ENCODE data around the gene UVRAG.
"Not testable (repeated sequence)": the region's sequence is repeated elsewhere in the genome, so short reads cannot be mapped to it uniquely, and the experiment has no call there.

The UVRAG gene

DNA sequence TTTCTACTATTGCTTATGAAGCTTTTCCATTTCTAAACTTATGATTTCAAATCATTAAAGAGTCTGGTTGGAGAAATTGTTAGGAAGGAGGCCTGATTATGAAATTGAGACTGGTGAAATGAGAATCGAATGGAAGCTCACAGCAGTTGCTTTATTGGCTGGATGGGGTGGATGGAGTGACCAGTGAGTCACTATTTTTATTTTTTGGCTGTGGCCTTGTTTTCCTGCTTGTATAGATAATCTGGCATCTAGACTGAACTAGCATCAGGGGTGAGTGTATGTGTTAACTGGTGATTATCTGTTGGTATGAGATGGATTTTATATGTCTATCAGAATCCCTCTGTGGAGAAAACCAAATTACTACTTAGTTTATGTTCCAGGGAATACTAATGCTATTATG lies 36.2 kb downstream of the UVRAG start:
- no peak overlapping the region for H3K18ac ChIP-seq (ENCODE audit: low read depth in 1 of 2, low read length in 2 of 2)
- no peak overlapping the region for H3K23ac ChIP-seq (ENCODE audit: low read length in 2 of 2)
- H2AK5ac ChIP-seq (ENCODE audit: low read length, severe bottlenecking), result no peak overlapping the region
- H4K8ac ChIP-seq (ENCODE audit: low read length), result no peak overlapping the region
- H3K9ac ChIP-seq (ENCODE audit: low read length), result peak overlapping the region; percentile 79
- peaks cover 0 to 13% of the 10 kb centered on the region in 2 experiments for H3K36me3 ChIP-seq (ENCODE audit: control insufficient read depth in 1 of 2, insufficient read depth in 2 of 2, low read depth in 1 of 2, low read length in 2 of 2)
- no peak overlapping the region for H3K27ac ChIP-seq (ENCODE audit: low read length, poor library complexity, severe bottlenecking)
- no peaks in the 10 kb centered on the region for H3K27me3 ChIP-seq (ENCODE audit: control insufficient read depth in 1 of 2, insufficient read depth in 1 of 2, low read length in 2 of 2)
- peak overlapping the region in 1 of 2 experiments; percentile 51 for H3K4me3 ChIP-seq (ENCODE audit: insufficient read depth in 1 of 2, low read depth in 1 of 2, low read length in 2 of 2)
- no peak overlapping the region for H3K14ac ChIP-seq (ENCODE audit: low read length in 2 of 2)
- 100% methylated on average over 1 of the region's 1 CpG for WGBS
- H2BK12ac ChIP-seq (ENCODE audit: low read length in 2 of 2), result no peak overlapping the region
- H3K79me1 ChIP-seq (replicated peaks; ENCODE audit: low read length, poor library complexity, severe bottlenecking), result peaks cover 9% of the 10 kb centered on the region
- H3K9me3 ChIP-seq (ENCODE audit: control insufficient read depth, low read length), result no peaks in the 10 kb centered on the region
- no peak overlapping the region for H2AFZ ChIP-seq (ENCODE audit: low read depth, low read length)
- H3K4me2 ChIP-seq (ENCODE audit: low read length, poor library complexity, severe bottlenecking), result no peak overlapping the region
- no peak overlapping the region for H2BK120ac ChIP-seq (ENCODE audit: low read depth, low read length)
- no peak overlapping the region for H3K4ac ChIP-seq (ENCODE audit: low read depth in 1 of 2, low read length in 2 of 2)
- no peak overlapping the region for H2BK5ac ChIP-seq (ENCODE audit: low read depth, low read length, poor library complexity, severe bottlenecking)
- no peak for DNase-seq
- H4K91ac ChIP-seq (ENCODE audit: low read length), result no peak overlapping the region
- no peak overlapping the region for H2BK15ac ChIP-seq (ENCODE audit: low read depth, poor library complexity, severe bottlenecking)
- H3K4me1 ChIP-seq (ENCODE audit: control insufficient read depth, insufficient read depth, low read depth, low read length), result no peaks in the 10 kb centered on the region

DNA sequence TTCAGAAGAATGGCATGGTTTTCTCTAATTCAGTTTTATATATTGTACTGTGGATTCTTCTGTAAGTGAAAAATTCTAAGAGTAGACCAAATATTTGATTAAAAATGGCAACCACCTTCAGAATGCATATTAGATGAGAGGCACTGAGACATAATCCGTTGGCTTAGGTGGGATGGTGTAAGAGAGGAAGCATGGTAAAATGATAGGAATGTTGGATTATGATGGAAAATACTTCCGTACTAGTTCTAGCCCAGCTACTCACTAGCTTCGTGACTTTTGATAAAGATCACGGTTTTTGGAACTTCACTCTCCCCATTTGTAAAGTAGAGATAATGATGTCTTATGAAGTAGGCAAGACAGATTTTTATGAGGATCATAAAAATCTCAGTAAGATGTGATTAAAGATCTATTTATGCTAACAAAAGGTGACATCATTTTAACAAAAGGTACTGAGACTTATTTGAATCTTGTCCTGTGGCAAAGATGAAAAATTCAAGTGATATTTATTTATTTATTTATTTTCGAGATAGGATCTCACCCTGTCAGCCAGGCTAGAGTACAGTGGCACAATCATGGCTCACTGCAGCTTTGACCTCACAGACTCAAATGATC lies 37.5 kb downstream of the UVRAG start:
- no peak for DNase-seq

DNA sequence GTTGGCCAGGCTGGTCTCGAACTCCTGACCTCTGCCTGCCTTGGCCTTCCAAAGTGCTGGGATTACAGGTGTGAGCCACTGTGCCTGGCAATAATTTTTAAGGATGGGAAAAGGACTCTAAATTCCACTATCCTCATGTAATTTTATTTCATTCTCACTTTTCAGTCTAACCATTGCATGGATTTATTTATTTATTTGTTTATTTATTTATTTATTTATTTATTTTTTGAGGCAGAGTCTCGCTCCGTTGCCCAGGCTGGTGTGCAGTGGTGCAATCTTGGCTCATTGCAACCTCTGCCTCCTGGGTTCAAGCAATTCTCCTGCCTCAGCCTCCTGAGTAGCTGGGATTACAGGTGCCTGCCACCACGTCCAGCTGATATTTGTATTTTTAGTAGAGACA lies 38.6 kb downstream of the UVRAG start:
- not testable (repeated sequence) for H2BK12ac ChIP-seq (ENCODE audit: low read length in 2 of 2); H3K9me3 ChIP-seq (ENCODE audit: control insufficient read depth, low read length); H3K27ac ChIP-seq (ENCODE audit: low read length, poor library complexity, severe bottlenecking); H2BK120ac ChIP-seq (ENCODE audit: low read depth, low read length); H3K18ac ChIP-seq (ENCODE audit: low read depth in 1 of 2, low read length in 2 of 2); H3K23ac ChIP-seq (ENCODE audit: low read length in 2 of 2); DNase-seq; H4K91ac ChIP-seq (ENCODE audit: low read length); H3K4ac ChIP-seq (ENCODE audit: low read depth in 1 of 2, low read length in 2 of 2); H4K8ac ChIP-seq (ENCODE audit: low read length); H2BK5ac ChIP-seq (ENCODE audit: low read depth, low read length, poor library complexity, severe bottlenecking); H3K4me2 ChIP-seq (ENCODE audit: low read length, poor library complexity, severe bottlenecking); H3K14ac ChIP-seq (ENCODE audit: low read length in 2 of 2); H3K27me3 ChIP-seq (ENCODE audit: control insufficient read depth in 1 of 2, insufficient read depth in 1 of 2, low read length in 2 of 2); H3K4me1 ChIP-seq (ENCODE audit: control insufficient read depth, insufficient read depth, low read depth, low read length); H2AK5ac ChIP-seq (ENCODE audit: low read length, severe bottlenecking); H2BK15ac ChIP-seq (ENCODE audit: low read depth, poor library complexity, severe bottlenecking); H2AFZ ChIP-seq (ENCODE audit: low read depth, low read length); H3K4me3 ChIP-seq (ENCODE audit: insufficient read depth in 1 of 2, low read depth in 1 of 2, low read length in 2 of 2); H3K9ac ChIP-seq (ENCODE audit: low read length)
- WGBS, result 96% methylated on average over 4 of the region's 4 CpGs
- H3K79me1 ChIP-seq (replicated peaks; ENCODE audit: low read length, poor library complexity, severe bottlenecking), result peaks cover 12% of the 10 kb centered on the region
- H3K36me3 ChIP-seq (ENCODE audit: control insufficient read depth in 1 of 2, insufficient read depth in 2 of 2, low read depth in 1 of 2, low read length in 2 of 2), result peaks cover 0 to 13% of the 10 kb centered on the region in 2 experiments

More for the DNA sequence above, 37.5 kb downstream of the UVRAG start:
- H2BK5ac ChIP-seq (ENCODE audit: low read depth, low read length, poor library complexity, severe bottlenecking), result no peak overlapping the region
- no peak overlapping the region for H3K4me3 ChIP-seq (ENCODE audit: insufficient read depth in 1 of 2, low read depth in 1 of 2, low read length in 2 of 2)
- 100% methylated on average over 3 of the region's 5 CpGs for WGBS
- H3K9me3 ChIP-seq (ENCODE audit: control insufficient read depth, low read length), result no peaks in the 10 kb centered on the region
- no peak overlapping the region for H2BK15ac ChIP-seq (ENCODE audit: low read depth, poor library complexity, severe bottlenecking)
- H3K23ac ChIP-seq (ENCODE audit: low read length in 2 of 2), result no peak overlapping the region
- peaks cover 0 to 13% of the 10 kb centered on the region in 2 experiments for H3K36me3 ChIP-seq (ENCODE audit: control insufficient read depth in 1 of 2, insufficient read depth in 2 of 2, low read depth in 1 of 2, low read length in 2 of 2)
- no peak overlapping the region for H2AK5ac ChIP-seq (ENCODE audit: low read length, severe bottlenecking)
- H3K79me1 ChIP-seq (replicated peaks; ENCODE audit: low read length, poor library complexity, severe bottlenecking), result peaks cover 12% of the 10 kb centered on the region
- no peaks in the 10 kb centered on the region for H3K4me1 ChIP-seq (ENCODE audit: control insufficient read depth, insufficient read depth, low read depth, low read length)
- H3K14ac ChIP-seq (ENCODE audit: low read length in 2 of 2), result no peak overlapping the region
- H2AFZ ChIP-seq (ENCODE audit: low read depth, low read length), result no peak overlapping the region
- no peak overlapping the region for H4K91ac ChIP-seq (ENCODE audit: low read length)
- no peak overlapping the region for H3K4ac ChIP-seq (ENCODE audit: low read depth in 1 of 2, low read length in 2 of 2)
- no peaks in the 10 kb centered on the region for H3K27me3 ChIP-seq (ENCODE audit: control insufficient read depth in 1 of 2, insufficient read depth in 1 of 2, low read length in 2 of 2)
- no peak overlapping the region for H3K27ac ChIP-seq (ENCODE audit: low read length, poor library complexity, severe bottlenecking)
- H3K9ac ChIP-seq (ENCODE audit: low read length), result no peak overlapping the region
- no peak overlapping the region for H3K18ac ChIP-seq (ENCODE audit: low read depth in 1 of 2, low read length in 2 of 2)
- no peak overlapping the region for H4K8ac ChIP-seq (ENCODE audit: low read length)
- no peak overlapping the region for H2BK12ac ChIP-seq (ENCODE audit: low read length in 2 of 2)
- H2BK120ac ChIP-seq (ENCODE audit: low read depth, low read length), result no peak overlapping the region
- no peak overlapping the region for H3K4me2 ChIP-seq (ENCODE audit: low read length, poor library complexity, severe bottlenecking)

DNA sequence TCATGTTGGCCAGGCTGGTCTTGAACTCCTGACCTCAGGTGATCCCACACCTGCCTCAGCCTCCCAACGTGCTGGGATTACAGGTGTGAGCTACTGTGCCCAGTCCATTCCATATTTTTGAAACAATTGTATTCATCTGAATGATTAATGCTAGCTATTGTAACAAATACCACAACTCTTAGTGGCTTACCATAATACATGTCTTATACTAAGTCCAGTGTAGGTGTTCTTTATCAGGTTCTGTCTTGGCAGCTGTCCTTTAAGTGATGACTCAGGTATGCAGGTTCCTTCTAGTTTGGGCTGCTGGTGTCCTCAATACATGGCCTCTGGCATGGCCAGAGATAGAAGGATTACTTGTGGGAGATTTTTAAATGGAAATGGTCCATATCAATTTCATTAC lies 39.0 kb downstream of the UVRAG start:
- Histone ChIP-seq H3K4me1 (ENCODE audit: control insufficient read depth, insufficient read depth, low read depth, low read length) (no peaks in the 10 kb centered on the region), H3K4ac (ENCODE audit: low read depth in 1 of 2, low read length in 2 of 2) (no peak overlapping the region), H2BK120ac (ENCODE audit: low read depth, low read length) (no peak overlapping the region), H2AK5ac (ENCODE audit: low read length, severe bottlenecking) (no peak overlapping the region), H3K9ac (ENCODE audit: low read length) (no peak overlapping the region), H3K4me2 (ENCODE audit: low read length, poor library complexity, severe bottlenecking) (no peak overlapping the region), H3K23ac (ENCODE audit: low read length in 2 of 2) (no peak overlapping the region), H3K14ac (ENCODE audit: low read length in 2 of 2) (no peak overlapping the region), H4K8ac (ENCODE audit: low read length) (no peak overlapping the region), H3K79me1 (replicated peaks; ENCODE audit: low read length, poor library complexity, severe bottlenecking) (peaks cover 11% of the 10 kb centered on the region), H2BK15ac (ENCODE audit: low read depth, poor library complexity, severe bottlenecking) (no peak overlapping the region), H3K4me3 (ENCODE audit: insufficient read depth in 1 of 2, low read depth in 1 of 2, low read length in 2 of 2) (no peak overlapping the region), H2BK12ac (ENCODE audit: low read length in 2 of 2) (no peak overlapping the region), H3K36me3 (ENCODE audit: control insufficient read depth in 1 of 2, insufficient read depth in 2 of 2, low read depth in 1 of 2, low read length in 2 of 2) (peaks cover 0 to 13% of the 10 kb centered on the region in 2 experiments), H3K27ac (ENCODE audit: low read length, poor library complexity, severe bottlenecking) (no peak overlapping the region), H3K18ac (ENCODE audit: low read depth in 1 of 2, low read length in 2 of 2) (no peak overlapping the region), H3K27me3 (ENCODE audit: control insufficient read depth in 1 of 2, insufficient read depth in 1 of 2, low read length in 2 of 2) (no peaks in the 10 kb centered on the region), H2BK5ac (ENCODE audit: low read depth, low read length, poor library complexity, severe bottlenecking) (no peak overlapping the region), H2AFZ (ENCODE audit: low read depth, low read length) (no peak overlapping the region), H3K9me3 (ENCODE audit: control insufficient read depth, low read length) (no peaks in the 10 kb centered on the region), H4K91ac (ENCODE audit: low read length) (no peak overlapping the region)
- no CpG with 5 or more reads among the region's 1 CpG for WGBS
- DNase-seq, result no peak

Data from mesenchymal stem cell (in vitro differentiated cells and primary cell).